ENCODE data around the gene RPP25. TPM values are rescaled to one million over a fixed set of nuclear protein-coding genes. Genes with fewer than 3 reads are reported as not detected.
"Not testable (repeated sequence)": the region's sequence is repeated elsewhere in the genome, so short reads cannot be mapped to it uniquely, and the experiment has no call there.

The RPP25 gene
- total and polyA plus RNA-seq, 2 of the 13 experiments (the other 11 are each of a cell fraction or from before 2014, with no cell fraction given), result 0.05 to 0.11 TPM

GRCh38 chr15:74917676-74918075 is 38.9 kb downstream of the RPP25 start:
- H3K27ac ChIP-seq (ENCODE audit: extremely low read length, insufficient read depth, low read length), result no peak overlapping the region
- intact Hi-C loops (cut with micrococcal nuclease; ENCODE audit: unreplicated experiment), result no loop called here
- H3K27me3 ChIP-seq (ENCODE audit: control insufficient read depth in 1 of 2, insufficient read depth in 2 of 2, low read length in 2 of 2), result no peaks in the 10 kb centered on the region
- H3K9ac ChIP-seq (ENCODE audit: insufficient read depth, low read depth, low read length), result no peak overlapping the region
- WGBS (ENCODE audit: low lambda C conversion rate), result 97% methylated on average over 6 of the region's 6 CpGs
- no peak overlapping the region for H2AFZ ChIP-seq (ENCODE audit: low read length)
- H4K20me1 ChIP-seq (ENCODE audit: insufficient read depth, low read length), result no peaks in the 10 kb centered on the region
- no peak for TF ChIP-seq NBN (conservative IDR thresholded peaks at IDR 0.05)
- TF ChIP-seq AGO2 (optimal IDR thresholded peaks at IDR 0.05; ENCODE audit: low read depth, low read length), result no peak
- no peak for TF ChIP-seq RFX5 (IDR thresholded peaks at IDR 0.05; ENCODE audit: low read depth, low read length)
- no peak for TF ChIP-seq MBNL3 (CRISPR knock-in tag; conservative IDR thresholded peaks at IDR 0.05)
- TF ChIP-seq, protein P1, sequence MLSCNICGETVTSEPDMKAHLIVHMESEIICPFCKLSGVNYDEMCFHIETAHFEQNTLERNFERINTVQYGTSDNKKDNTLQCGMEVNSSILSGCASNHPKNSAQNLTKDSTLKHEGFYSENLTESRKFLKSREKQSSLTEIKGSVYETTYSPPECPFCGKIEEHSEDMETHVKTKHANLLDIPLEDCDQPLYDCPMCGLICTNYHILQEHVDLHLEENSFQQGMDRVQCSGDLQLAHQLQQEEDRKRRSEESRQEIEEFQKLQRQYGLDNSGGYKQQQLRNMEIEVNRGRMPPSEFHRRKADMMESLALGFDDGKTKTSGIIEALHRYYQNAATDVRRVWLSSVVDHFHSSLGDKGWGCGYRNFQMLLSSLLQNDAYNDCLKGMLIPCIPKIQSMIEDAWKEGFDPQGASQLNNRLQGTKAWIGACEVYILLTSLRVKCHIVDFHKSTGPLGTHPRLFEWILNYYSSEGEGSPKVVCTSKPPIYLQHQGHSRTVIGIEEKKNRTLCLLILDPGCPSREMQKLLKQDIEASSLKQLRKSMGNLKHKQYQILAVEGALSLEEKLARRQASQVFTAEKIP (CRISPR knock-in tag; IDR thresholded peaks at IDR 0.05; ENCODE audit: borderline replicate concordance), result no peak
- TF ChIP-seq SMAD3 (CRISPR knock-in tag; IDR thresholded peaks at IDR 0.05), result no peak
- TF ChIP-seq ARID5B (CRISPR knock-in tag; IDR thresholded peaks at IDR 0.05), result no peak
- TF ChIP-seq SKI (IDR thresholded peaks at IDR 0.05; ENCODE audit: partially characterized antibody), result no peak
- TF ChIP-seq ZNF121 (CRISPR knock-in tag; IDR thresholded peaks at IDR 0.05), result no peak
- TF ChIP-seq ZNF274 (CRISPR knock-in tag; IDR thresholded peaks at IDR 0.05), result no peak
- no peak for TF ChIP-seq MTF1 (CRISPR knock-in tag; IDR thresholded peaks at IDR 0.05)
- TF ChIP-seq ZNF839 (CRISPR knock-in tag; IDR thresholded peaks at IDR 0.05; ENCODE audit: borderline replicate concordance), result no peak
- TF ChIP-seq, protein P2, sequence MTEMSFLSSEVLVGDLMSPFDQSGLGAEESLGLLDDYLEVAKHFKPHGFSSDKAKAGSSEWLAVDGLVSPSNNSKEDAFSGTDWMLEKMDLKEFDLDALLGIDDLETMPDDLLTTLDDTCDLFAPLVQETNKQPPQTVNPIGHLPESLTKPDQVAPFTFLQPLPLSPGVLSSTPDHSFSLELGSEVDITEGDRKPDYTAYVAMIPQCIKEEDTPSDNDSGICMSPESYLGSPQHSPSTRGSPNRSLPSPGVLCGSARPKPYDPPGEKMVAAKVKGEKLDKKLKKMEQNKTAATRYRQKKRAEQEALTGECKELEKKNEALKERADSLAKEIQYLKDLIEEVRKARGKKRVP (CRISPR knock-in tag; IDR thresholded peaks at IDR 0.05), result no peak
- no peak for TF ChIP-seq PRPF4 (IDR thresholded peaks at IDR 0.05; ENCODE audit: low read depth, low read length, poor library complexity, severe bottlenecking)
- TF ChIP-seq ZFY (CRISPR knock-in tag; IDR thresholded peaks at IDR 0.05), result no peak
- no TSS peak for BruUV-seq (replicated peaks)
- no peaks in the 10 kb centered on the region for H3K79me2 ChIP-seq (ENCODE audit: insufficient read depth, low read length)
- no peak overlapping the region for H3K4me3 ChIP-seq (replicated peaks in 1 of 3; ENCODE audit: insufficient read depth in 1 of 3, low read depth in 2 of 3, low read length in 3 of 3)
- no peak overlapping the region for H3K4me2 ChIP-seq (ENCODE audit: low read depth, low read length)
- FAIRE-seq, result no peak
- H3K9me3 ChIP-seq (ENCODE audit: low read length), result no peaks in the 10 kb centered on the region
- H3K36me3 ChIP-seq (replicated peaks in 1 of 2; ENCODE audit: control insufficient read depth in 1 of 2, insufficient read depth in 2 of 2, low read length in 2 of 2), result peaks cover 13 to 62% of the 10 kb centered on the region in 2 experiments
- in situ Hi-C loops (cut with HindIII; ENCODE audit: extremely low pct_ligation_motif_present, low pct_unique_long_range_greater_than_20kb), result no loop called here
- DNase-seq (ENCODE audit: low spot score), result no peak
- ChIA-PET POLR2A (no interaction called here), CTCF (ENCODE audit: low intra/inter-chr PET ratio, low total read pairs) (no interaction called here)
- ATAC-seq, result no peak
- no peaks in the 10 kb centered on the region for H3K4me1 ChIP-seq (ENCODE audit: insufficient read depth, low read length)

GRCh38 chr15:74913799-74914198 is 42.8 kb downstream of the RPP25 start:
- H3K27me3 ChIP-seq (ENCODE audit: control insufficient read depth in 1 of 2, insufficient read depth in 2 of 2, low read length in 2 of 2); POLR2A ChIA-PET; DNase-seq (ENCODE audit: low spot score); H3K4me1 ChIP-seq (ENCODE audit: insufficient read depth, low read length); H3K4me3 ChIP-seq (replicated peaks in 1 of 3; ENCODE audit: insufficient read depth in 1 of 3, low read depth in 2 of 3, low read length in 3 of 3); H2AFZ ChIP-seq (ENCODE audit: low read length); in situ Hi-C loops (cut with HindIII; ENCODE audit: extremely low pct_ligation_motif_present, low pct_unique_long_range_greater_than_20kb); H3K27ac ChIP-seq (ENCODE audit: extremely low read length, insufficient read depth, low read length); ATAC-seq; FAIRE-seq; BruUV-seq (replicated peaks); H3K9ac ChIP-seq (ENCODE audit: insufficient read depth, low read depth, low read length); H3K9me3 ChIP-seq (ENCODE audit: low read length); CTCF ChIA-PET (ENCODE audit: low intra/inter-chr PET ratio, low total read pairs); H3K4me2 ChIP-seq (ENCODE audit: low read depth, low read length); H3K79me2 ChIP-seq (ENCODE audit: insufficient read depth, low read length); intact Hi-C loops (cut with micrococcal nuclease; ENCODE audit: unreplicated experiment); H4K20me1 ChIP-seq (ENCODE audit: insufficient read depth, low read length): not testable (repeated sequence)
- WGBS (ENCODE audit: low lambda C conversion rate), result 97% methylated on average over 8 of the region's 8 CpGs
- H3K36me3 ChIP-seq (replicated peaks in 1 of 2; ENCODE audit: control insufficient read depth in 1 of 2, insufficient read depth in 2 of 2, low read length in 2 of 2), result peaks cover 9 to 36% of the 10 kb centered on the region in 2 experiments

Data from HepG2 (cell line).